ENCODE measurements around the gene FLII. TPM values are rescaled to one million over a fixed set of nuclear protein-coding genes. Genes with fewer than 3 reads are reported as not detected.

FLII gene
- total RNA-seq, 4 donors from 2014 or later = 190 to 344 (median 232) TPM

DNA sequence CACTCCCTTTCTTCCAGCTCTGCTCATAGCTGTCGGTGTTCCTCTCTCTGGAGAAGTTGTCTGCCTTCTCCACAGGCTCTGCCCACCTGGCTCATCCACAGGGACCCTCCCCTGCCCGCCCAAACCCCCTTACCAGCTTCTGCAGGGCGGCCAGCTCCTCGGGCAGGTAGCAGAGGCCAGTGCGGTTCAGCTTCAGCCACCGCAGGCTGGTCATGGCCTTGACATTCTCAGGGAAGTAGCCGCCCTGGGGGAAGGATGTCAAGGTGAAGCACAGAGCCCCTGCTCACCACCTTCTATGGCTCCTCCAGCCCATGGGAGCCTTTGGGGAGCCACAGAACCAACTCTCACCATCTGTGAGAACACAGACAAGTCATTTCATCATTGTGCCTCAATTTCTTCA is 1.8 kb downstream of the FLII start:
- Histone ChIP-seq H3K36me3 (peaks cover 33 to 51% (median 37%) of the 10 kb centered on the region in 3 donors), H3K27me3 (no peaks in the 10 kb centered on the region), H3K9me3 (no peaks in the 10 kb centered on the region), H3K4me1 (peaks cover 35 to 56% (median 35%) of the 10 kb centered on the region in 3 donors), H3K27ac (peak overlapping the region in 3 of 4 donors; percentile 96 to 99 (median 98)), H3K4me3 (peak overlapping the region in 2 of 4 donors; percentile 84 to 96)
- no peak for DNase-seq
- WGBS, 2 donors = 63 to 87% methylated on average over 1 to 3 of the region's 7 CpGs
- no peak for TF ChIP-seq CTCF (IDR thresholded peaks at IDR 0.05)
- TF ChIP-seq POLR2A (IDR thresholded peaks at IDR 0.05) = no peak
- intact Hi-C loops (cut with DNase I) = no loop called here

GRCh38 chr17:18256351-18256750 is 2.2 kb downstream of the FLII start:
- Histone ChIP-seq H3K9me3 (no peaks in the 10 kb centered on the region), H3K4me3 (peak overlapping the region in 1 of 4 donors; percentile 96), H3K36me3 (peaks cover 37 to 56% (median 41%) of the 10 kb centered on the region in 3 donors), H3K4me1 (peaks cover 31 to 52% (median 31%) of the 10 kb centered on the region in 3 donors), H3K27ac (no peak overlapping the region), H3K27me3 (no peaks in the 10 kb centered on the region)
- no peak for DNase-seq
- intact Hi-C loops (cut with DNase I) = no loop called here
- no peak for TF ChIP-seq POLR2A (IDR thresholded peaks at IDR 0.05)
- no peak for TF ChIP-seq CTCF (IDR thresholded peaks at IDR 0.05)
- 85 to 87% methylated on average over 3 to 8 of the region's 11 CpGs for WGBS, 2 donors

DNA sequence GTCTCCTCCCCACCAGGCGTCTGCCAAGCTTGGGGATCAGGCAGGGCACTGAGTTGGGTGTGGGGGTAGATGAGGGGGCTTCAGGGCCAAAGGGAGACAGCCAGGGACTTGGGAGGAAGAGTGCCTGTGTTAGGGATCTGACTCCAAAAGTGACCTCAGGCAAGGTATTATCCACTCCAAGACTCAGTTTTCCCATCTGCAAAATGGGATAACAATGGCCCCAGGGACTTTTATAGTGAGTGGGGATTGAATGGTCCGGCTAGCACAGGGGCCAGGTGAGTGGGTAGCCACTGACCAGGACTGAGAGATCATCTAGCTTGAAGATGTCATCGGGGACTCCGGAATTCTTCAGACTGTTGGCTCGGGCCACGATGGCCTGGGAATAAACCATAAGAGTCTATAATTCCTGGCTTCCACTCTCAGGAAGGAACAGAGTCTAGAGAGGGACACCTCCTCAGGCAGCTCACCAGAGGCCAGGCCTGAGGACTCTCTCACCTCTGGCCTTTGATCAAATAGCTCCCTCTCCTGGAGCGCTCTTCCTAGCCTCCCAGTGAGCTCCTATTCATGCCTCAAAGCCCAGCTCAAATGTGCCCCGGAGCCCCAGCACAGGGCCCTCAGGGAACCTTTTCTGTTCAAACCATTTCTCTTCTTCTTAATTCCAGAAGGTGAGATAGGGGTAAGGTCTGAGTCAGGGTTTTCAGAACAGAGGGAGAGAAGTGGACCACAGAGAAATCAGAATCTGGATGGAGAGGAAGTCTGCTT is 3.5 kb downstream of the FLII start:
- 92% methylated on average over 5 to 6 of the region's 8 CpGs for WGBS, 2 donors

GRCh38 chr17:18253947-18254821 is 4.4 kb downstream of the FLII start:
- Histone ChIP-seq H3K4me3 (no peak overlapping the region), H3K36me3 (peaks cover 45 to 77% (median 54%) of the 10 kb centered on the region in 3 donors), H3K9me3 (no peaks in the 10 kb centered on the region), H3K27me3 (no peaks in the 10 kb centered on the region), H3K27ac (no peak overlapping the region), H3K4me1 (peaks cover 20 to 54% (median 20%) of the 10 kb centered on the region in 3 donors)
- intact Hi-C loops (cut with DNase I) = no loop called here
- no peak for DNase-seq
- WGBS, 2 donors = 87 to 91% methylated on average over 18 to 19 of the region's 27 CpGs
- TF ChIP-seq POLR2A (IDR thresholded peaks at IDR 0.05) = no peak
- TF ChIP-seq CTCF (IDR thresholded peaks at IDR 0.05) = no peak

More for the DNA sequence above, 3.5 kb downstream of the FLII start:
- Histone ChIP-seq H3K9me3 (no peaks in the 10 kb centered on the region), H3K27ac (no peak overlapping the region), H3K36me3 (peaks cover 45 to 69% (median 52%) of the 10 kb centered on the region in 3 donors), H3K27me3 (no peaks in the 10 kb centered on the region), H3K4me1 (peaks cover 26 to 57% (median 28%) of the 10 kb centered on the region in 3 donors), H3K4me3 (no peak overlapping the region)
- intact Hi-C loops (cut with DNase I) = no loop called here
- DNase-seq = no peak
- TF ChIP-seq CTCF (IDR thresholded peaks at IDR 0.05) = no peak
- TF ChIP-seq POLR2A (IDR thresholded peaks at IDR 0.05) = no peak
